Activated T-helper 17 cell treated with anti-CD3 and anti-CD28 coated beads, Interleukin-2, amount 50 U/mL, for 72 hours (primary cell): ENCODE results near the gene SLC2A4. TPM values are rescaled to one million over a fixed set of nuclear protein-coding genes. Genes with fewer than 3 reads are reported as not detected.

Experiments used
- ATAC-seq: fragments of 150-1000 bp; cut with Tn5 transposase; replicated peaks from 2 replicates; pipeline ENCODE4 v1.10.0; 2021; ENCODE audit warnings: mild to moderate bottlenecking, moderate library complexity
- H3K27ac Mint-ChIP-seq: one replicate; pipeline ENCODE4 v1.8.0; 2022; ENCODE audit warnings: mixed read lengths
- H3K27me3 Mint-ChIP-seq: one replicate; pipeline ENCODE4 v1.8.0; 2022; ENCODE audit warnings: mixed read lengths
- H3K36me3 Mint-ChIP-seq: one replicate; pipeline ENCODE4 v1.8.0; 2022; ENCODE audit warnings: low read depth, mild to moderate bottlenecking, mixed read lengths
- H3K4me1 Mint-ChIP-seq: one replicate; pipeline ENCODE4 v1.8.0; 2022; ENCODE audit warnings: mixed read lengths
- H3K4me3 Mint-ChIP-seq: one replicate; pipeline ENCODE4 v1.8.0; 2022; ENCODE audit warnings: mild to moderate bottlenecking, mixed read lengths
- H3K9me3 Mint-ChIP-seq: one replicate; pipeline ENCODE4 v1.8.0; 2022; ENCODE audit warnings: mixed read lengths
- total RNA-seq, 2 donors: library from RNA; stranded (reverse); gene quantifications; one replicate each; pipeline ENCODE4 v1.2.3, GENCODE V29; 2022

Gene SLC2A4
- total RNA-seq, 2 donors from 2014 or later = not detected

DNA sequence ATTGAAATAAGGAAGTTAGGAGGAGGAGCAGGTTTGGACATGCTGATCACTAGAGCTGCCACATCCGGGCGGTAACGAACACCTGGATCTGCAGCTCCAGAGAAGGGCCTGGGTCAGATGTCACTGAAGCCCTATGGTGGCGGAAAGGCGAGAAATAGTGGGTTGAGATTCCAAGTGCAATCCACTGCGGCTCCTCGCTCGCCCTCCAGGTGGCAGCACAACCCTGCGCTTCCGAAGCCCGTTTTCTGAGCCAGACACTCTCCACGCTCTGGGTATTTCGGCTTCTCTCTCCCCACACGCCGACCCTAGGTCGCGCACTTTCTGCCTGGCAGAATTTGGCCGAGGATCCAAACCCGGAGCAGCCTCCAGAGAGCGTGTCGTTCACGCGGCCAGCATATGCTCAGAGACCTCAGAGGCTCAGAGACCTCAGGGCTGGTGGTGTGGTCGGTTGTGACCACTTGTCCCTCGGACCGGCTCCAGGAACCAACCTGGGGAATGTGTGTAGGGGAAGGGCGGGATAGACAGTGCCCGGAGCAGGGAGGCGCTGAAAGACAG, 922 bp upstream of the SLC2A4 start:
- Mint-ChIP-seq H3K9me3 (no peaks in the 10 kb centered on the region), H3K4me3 (peak overlapping the region; percentile 75)

GRCh38 chr17:7281953-7282751, 634 bp downstream of the SLC2A4 start:
- peaks cover 22% of the 10 kb centered on the region for H3K27me3 Mint-ChIP-seq
- ATAC-seq = no peak
- no peak overlapping the region for H3K27ac Mint-ChIP-seq
- no peaks in the 10 kb centered on the region for H3K9me3 Mint-ChIP-seq
- H3K4me3 Mint-ChIP-seq = peak overlapping the region; percentile 75
- no peaks in the 10 kb centered on the region for H3K36me3 Mint-ChIP-seq
- peaks cover 6% of the 10 kb centered on the region for H3K4me1 Mint-ChIP-seq

More for the DNA sequence above, 922 bp upstream of the SLC2A4 start:
- H3K27ac Mint-ChIP-seq = no peak overlapping the region
- peak; percentile 79 for ATAC-seq
- H3K27me3 Mint-ChIP-seq = peaks cover 16% of the 10 kb centered on the region
- H3K4me1 Mint-ChIP-seq = peaks cover 6% of the 10 kb centered on the region
- no peaks in the 10 kb centered on the region for H3K36me3 Mint-ChIP-seq

- H3K9me3 Mint-ChIP-seq = no peaks in the 10 kb centered on the region
- H3K4me3 Mint-ChIP-seq = peak overlapping the region; percentile 32
- peaks cover 6% of the 10 kb centered on the region for H3K4me1 Mint-ChIP-seq
- H3K27ac Mint-ChIP-seq = no peak overlapping the region
- no peaks in the 10 kb centered on the region for H3K36me3 Mint-ChIP-seq
- peaks cover 22% of the 10 kb centered on the region for H3K27me3 Mint-ChIP-seq
- no peak for ATAC-seq
Measured at GRCh38 chr17:7282752-7283321, 1.3 kb downstream of the SLC2A4 start.

- Mint-ChIP-seq H3K4me1 (peaks cover 6% of the 10 kb centered on the region), H3K27ac (no peak overlapping the region), H3K4me3 (peak overlapping the region; percentile 27), H3K36me3 (no peaks in the 10 kb centered on the region), H3K9me3 (no peaks in the 10 kb centered on the region), H3K27me3 (peaks cover 22% of the 10 kb centered on the region)
- no peak for ATAC-seq
Measured at GRCh38 chr17:7283471-7284216, 2.1 kb downstream of the SLC2A4 start.

DNA sequence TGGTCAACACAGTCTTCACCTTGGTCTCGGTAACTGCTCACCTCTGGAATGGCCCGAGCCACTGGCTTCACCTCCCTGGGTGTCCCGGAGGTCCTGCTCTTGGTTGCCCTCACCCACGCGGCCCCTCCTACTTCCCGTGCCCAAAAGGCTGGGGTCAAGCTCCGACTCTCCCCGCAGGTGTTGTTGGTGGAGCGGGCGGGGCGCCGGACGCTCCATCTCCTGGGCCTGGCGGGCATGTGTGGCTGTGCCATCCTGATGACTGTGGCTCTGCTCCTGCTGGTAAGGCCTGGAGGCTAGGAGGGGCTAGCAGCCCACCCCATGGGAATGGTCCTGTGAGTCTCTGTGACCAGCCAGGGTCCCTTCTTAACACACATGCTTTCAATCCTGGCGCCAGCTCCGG, 3.4 kb downstream of the SLC2A4 start:
- Mint-ChIP-seq H3K4me1 (peaks cover 6% of the 10 kb centered on the region), H3K4me3 (no peak overlapping the region), H3K36me3 (no peaks in the 10 kb centered on the region), H3K27ac (no peak overlapping the region), H3K9me3 (no peaks in the 10 kb centered on the region), H3K27me3 (peaks cover 22% of the 10 kb centered on the region)
- no peak for ATAC-seq

DNA sequence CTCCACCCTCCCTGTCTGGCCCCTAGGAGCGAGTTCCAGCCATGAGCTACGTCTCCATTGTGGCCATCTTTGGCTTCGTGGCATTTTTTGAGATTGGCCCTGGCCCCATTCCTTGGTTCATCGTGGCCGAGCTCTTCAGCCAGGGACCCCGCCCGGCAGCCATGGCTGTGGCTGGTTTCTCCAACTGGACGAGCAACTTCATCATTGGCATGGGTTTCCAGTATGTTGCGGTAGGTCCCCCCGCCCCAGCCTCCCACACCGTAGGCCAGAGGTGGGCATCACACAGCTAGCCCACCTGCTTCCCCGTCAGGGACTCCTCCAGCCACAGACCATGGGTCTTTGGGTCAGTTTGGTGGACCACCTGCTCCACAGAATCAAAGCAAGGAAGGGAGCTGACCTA, 4.2 kb downstream of the SLC2A4 start:
- Mint-ChIP-seq H3K4me1 (no peaks in the 10 kb centered on the region), H3K36me3 (no peaks in the 10 kb centered on the region), H3K27ac (no peak overlapping the region), H3K9me3 (no peaks in the 10 kb centered on the region), H3K27me3 (peaks cover 22% of the 10 kb centered on the region), H3K4me3 (no peak overlapping the region)
- no peak for ATAC-seq

GRCh38 chr17:7289256-7290032, 7.9 kb downstream of the SLC2A4 start:
- peaks cover 12% of the 10 kb centered on the region for H3K27me3 Mint-ChIP-seq
- H3K36me3 Mint-ChIP-seq = no peaks in the 10 kb centered on the region
- H3K9me3 Mint-ChIP-seq = no peaks in the 10 kb centered on the region
- H3K4me3 Mint-ChIP-seq = no peak overlapping the region
- no peak overlapping the region for H3K27ac Mint-ChIP-seq
- H3K4me1 Mint-ChIP-seq = no peaks in the 10 kb centered on the region
- ATAC-seq = no peak

DNA sequence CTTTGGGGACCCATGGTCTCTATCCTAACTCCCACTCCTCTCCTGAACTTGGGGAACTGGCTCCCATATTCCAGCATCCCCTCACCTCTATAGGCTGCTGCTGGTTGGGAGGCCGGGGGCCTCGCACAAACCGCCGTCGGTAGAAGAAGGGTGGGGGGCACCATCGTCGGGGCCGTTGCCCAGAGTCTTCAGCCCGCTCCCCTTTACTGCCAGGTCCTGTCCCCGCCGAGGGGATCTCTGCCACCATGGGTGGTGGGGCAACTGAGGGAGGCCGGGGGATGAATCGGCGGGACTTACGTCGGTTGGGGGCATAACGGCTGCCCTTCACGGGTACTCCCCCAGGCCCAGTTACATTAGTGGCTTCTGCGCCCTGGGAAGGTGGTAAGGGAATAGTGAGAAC, 8.6 kb downstream of the SLC2A4 start:
- H3K27ac Mint-ChIP-seq = no peak overlapping the region
- H3K36me3 Mint-ChIP-seq = no peaks in the 10 kb centered on the region
- H3K9me3 Mint-ChIP-seq = no peaks in the 10 kb centered on the region
- H3K4me1 Mint-ChIP-seq = peaks cover 3% of the 10 kb centered on the region
- H3K4me3 Mint-ChIP-seq = no peak overlapping the region
- no peak for ATAC-seq
- H3K27me3 Mint-ChIP-seq = peaks cover 15% of the 10 kb centered on the region

DNA sequence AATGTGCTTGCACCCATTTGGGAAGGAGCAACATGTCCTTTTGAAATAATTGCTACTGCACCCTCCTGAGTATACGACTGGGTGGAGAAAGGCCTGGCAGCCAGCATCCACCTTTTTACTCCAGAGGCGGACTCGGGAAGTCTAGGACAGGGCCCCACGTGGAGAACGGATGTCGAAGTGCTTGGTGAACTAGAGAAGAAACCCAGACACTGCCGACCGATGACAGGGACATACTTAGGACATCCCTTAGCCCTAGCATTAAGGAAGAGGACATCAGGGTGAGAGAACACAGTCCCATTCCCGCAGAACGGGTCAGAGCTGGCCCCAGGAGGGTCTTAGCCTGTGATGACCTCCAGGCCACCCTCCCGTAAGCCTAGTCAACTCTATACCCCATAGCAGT, 9.2 kb downstream of the SLC2A4 start:
- no peak for ATAC-seq
- Mint-ChIP-seq H3K4me1 (peaks cover 5% of the 10 kb centered on the region), H3K27me3 (peaks cover 17% of the 10 kb centered on the region), H3K36me3 (no peaks in the 10 kb centered on the region), H3K27ac (no peak overlapping the region), H3K9me3 (no peaks in the 10 kb centered on the region), H3K4me3 (no peak overlapping the region)

- Mint-ChIP-seq H3K4me1 (peaks cover 5% of the 10 kb centered on the region), H3K27me3 (peaks cover 16% of the 10 kb centered on the region), H3K27ac (no peak overlapping the region), H3K4me3 (no peak overlapping the region), H3K9me3 (no peaks in the 10 kb centered on the region), H3K36me3 (no peaks in the 10 kb centered on the region)
- ATAC-seq = no peak
Measured at GRCh38 chr17:7292194-7292593, 10.7 kb downstream of the SLC2A4 start.

DNA sequence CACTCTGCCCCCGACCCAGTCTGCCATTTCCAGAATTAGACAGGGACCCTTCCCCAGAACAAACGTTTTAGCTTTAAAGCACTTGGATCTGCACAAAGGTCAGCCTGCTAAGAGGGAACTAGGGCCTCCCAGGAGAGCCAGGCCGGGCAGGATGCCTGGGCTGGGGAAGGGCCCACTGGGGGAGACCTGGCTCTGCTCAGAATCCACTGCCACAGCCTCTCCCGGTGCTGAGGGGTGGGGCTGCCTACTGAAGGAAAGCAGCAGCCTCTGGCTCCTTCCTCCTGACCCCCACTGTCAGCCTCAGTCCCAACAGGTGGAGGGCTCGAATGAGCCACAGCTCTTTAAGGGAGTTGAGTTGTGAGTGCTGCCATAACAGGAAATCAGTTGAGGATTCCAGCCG, 11.2 kb downstream of the SLC2A4 start:
- H3K27ac Mint-ChIP-seq = no peak overlapping the region
- H3K9me3 Mint-ChIP-seq = no peaks in the 10 kb centered on the region
- peaks cover 5% of the 10 kb centered on the region for H3K4me1 Mint-ChIP-seq
- no peak for ATAC-seq
- H3K36me3 Mint-ChIP-seq = no peaks in the 10 kb centered on the region
- peaks cover 16% of the 10 kb centered on the region for H3K27me3 Mint-ChIP-seq
- H3K4me3 Mint-ChIP-seq = no peak overlapping the region

GRCh38 chr17:7293159-7293558, 11.6 kb downstream of the SLC2A4 start:
- Mint-ChIP-seq H3K27me3 (peaks cover 16% of the 10 kb centered on the region), H3K4me1 (peaks cover 5% of the 10 kb centered on the region)
- no peak for ATAC-seq

GRCh38 chr17:7293816-7294613, 12.5 kb downstream of the SLC2A4 start:
- Mint-ChIP-seq H3K4me1 (peaks cover 5% of the 10 kb centered on the region), H3K27me3 (peaks cover 16% of the 10 kb centered on the region), H3K27ac (no peak overlapping the region), H3K36me3 (no peaks in the 10 kb centered on the region), H3K9me3 (no peaks in the 10 kb centered on the region), H3K4me3 (peak overlapping the region; percentile 41)
- ATAC-seq = no peak

More at GRCh38 chr17:7293159-7293558, 11.6 kb downstream of the SLC2A4 start:
- Mint-ChIP-seq H3K27ac (no peak overlapping the region), H3K36me3 (no peaks in the 10 kb centered on the region), H3K9me3 (no peaks in the 10 kb centered on the region), H3K4me3 (peak overlapping the region; percentile 41)
